HG02610 (cell line): Measurements from ENCODE around the gene UBE2Q2.

ENCODE experiments used
- ATAC-seq: cut with Tn5 transposase; IDR thresholded peaks from one replicate; pipeline ENCODE4 v1.9.1; 2021; ENCODE audit warnings: mild to moderate bottlenecking, moderate library complexity; ENCODE audit not compliant: unreplicated experiment

The UBE2Q2 gene

GRCh38 chr15:75921732-75922703 is 78.8 kb downstream of the UBE2Q2 start:
- ATAC-seq: no peak

GRCh38 chr15:75923756-75924155 is 80.5 kb downstream of the UBE2Q2 start:
- no peak for ATAC-seq

- ATAC-seq: no peak
Measured at GRCh38 chr15:75924576-75924975, 81.3 kb downstream of the UBE2Q2 start.

GRCh38 chr15:75925440-75925839 is 82.2 kb downstream of the UBE2Q2 start:
- no peak for ATAC-seq

- no peak for ATAC-seq
Measured at GRCh38 chr15:75926931-75927330, 83.7 kb downstream of the UBE2Q2 start.

GRCh38 chr15:75927601-75928000 is 84.4 kb downstream of the UBE2Q2 start:
- ATAC-seq: no peak

GRCh38 chr15:75928680-75929608 is 85.7 kb downstream of the UBE2Q2 start:
- ATAC-seq: no peak

GRCh38 chr15:75929799-75930565 is 86.7 kb downstream of the UBE2Q2 start:
- ATAC-seq: no peak

GRCh38 chr15:75930866-75931265 is 87.6 kb downstream of the UBE2Q2 start:
- ATAC-seq: no peak

GRCh38 chr15:75942464-75942863 is 99.2 kb downstream of the UBE2Q2 start:
- no peak for ATAC-seq

GRCh38 chr15:75943246-75943645 is 100.0 kb downstream of the UBE2Q2 start:
- no peak for ATAC-seq

GRCh38 chr15:75943713-75944215 is 100.5 kb downstream of the UBE2Q2 start:
- ATAC-seq: no peak

GRCh38 chr15:75945953-75946352 is 102.7 kb downstream of the UBE2Q2 start:
- no peak for ATAC-seq

- no peak for ATAC-seq
Measured at GRCh38 chr15:75947092-75947491, 103.8 kb downstream of the UBE2Q2 start.

GRCh38 chr15:75948761-75949296 is 105.6 kb downstream of the UBE2Q2 start:
- no peak for ATAC-seq
